ENCODE results near the gene TMOD1. TPM values are rescaled to one million over a fixed set of nuclear protein-coding genes. Genes with fewer than 3 reads are reported as not detected.

TMOD1 gene
- total RNA-seq, 3 donors from 2014 or later (not counting 1 experiment from before 2014, with no cell fraction given) = 1.9 to 3.2 (median 2.0) TPM

- Histone ChIP-seq H3K36me3 (ENCODE audit: control insufficient read depth, insufficient read depth, low read length) (no peaks in the 10 kb centered on the region), H3K27me3 (ENCODE audit: control insufficient read depth, insufficient read depth, low read length) (no peaks in the 10 kb centered on the region), H3K27ac (ENCODE audit: low read length) (no peak overlapping the region), H3K9me3 (ENCODE audit: control insufficient read depth, insufficient read depth, low read length) (no peaks in the 10 kb centered on the region), H3K4me3 (ENCODE audit: low read length) (no peak overlapping the region), H3K4me1 (ENCODE audit: control insufficient read depth, insufficient read depth, low read length) (no peaks in the 10 kb centered on the region)
- Mint-ChIP-seq H3K27ac (no peak overlapping the region), H3K9me3 (no peaks in the 10 kb centered on the region), H3K4me1 (peaks cover 0 to 6% of the 10 kb centered on the region in 2 donors), H3K4me3 (no peak overlapping the region), H3K36me3 (no peaks in the 10 kb centered on the region), H3K27me3 (ENCODE audit: low read depth in 2 of 2) (peaks cover 19 to 22% of the 10 kb centered on the region in 2 donors)
- intact Hi-C loops (cut with micrococcal nuclease) = no loop called here
- no peak for TF ChIP-seq CTCF (IDR thresholded peaks at IDR 0.05)
- DNase-seq = no peak
- WGBS (ENCODE audit: insufficient coverage) = 68% methylated on average over 3 of the region's 3 CpGs
- no peak for ATAC-seq
These were observed 60.0 kb downstream of the TMOD1 start for GRCh38 chr9:97561501-97561900.

GRCh38 chr9:97562542-97562941 lies 61.1 kb downstream of the TMOD1 start:
- ATAC-seq (no peak), DNase-seq (no peak)
- Mint-ChIP-seq H3K36me3 (no peaks in the 10 kb centered on the region), H3K4me1 (peaks cover 0 to 6% of the 10 kb centered on the region in 2 donors), H3K27me3 (ENCODE audit: low read depth in 2 of 2) (peaks cover 15 to 20% of the 10 kb centered on the region in 2 donors), H3K27ac (no peak overlapping the region), H3K9me3 (no peaks in the 10 kb centered on the region), H3K4me3 (no peak overlapping the region)
- H3K4me1 ChIP-seq (ENCODE audit: control insufficient read depth, insufficient read depth, low read length) = no peaks in the 10 kb centered on the region
- 87% methylated on average over 5 of the region's 5 CpGs for WGBS (ENCODE audit: insufficient coverage)
- intact Hi-C loops (cut with micrococcal nuclease) = no loop called here
- TF ChIP-seq CTCF (IDR thresholded peaks at IDR 0.05) = no peak
- no peak overlapping the region for H3K27ac ChIP-seq (ENCODE audit: low read length)
- H3K4me3 ChIP-seq (ENCODE audit: low read length) = no peak overlapping the region
- H3K27me3 ChIP-seq (ENCODE audit: control insufficient read depth, insufficient read depth, low read length) = no peaks in the 10 kb centered on the region
- H3K36me3 ChIP-seq (ENCODE audit: control insufficient read depth, insufficient read depth, low read length) = no peaks in the 10 kb centered on the region
- H3K9me3 ChIP-seq (ENCODE audit: control insufficient read depth, insufficient read depth, low read length) = no peaks in the 10 kb centered on the region

GRCh38 chr9:97563458-97564135 lies 62.1 kb downstream of the TMOD1 start:
- no peak for DNase-seq
- Mint-ChIP-seq H3K4me1 (peaks cover 0 to 6% of the 10 kb centered on the region in 2 donors), H3K36me3 (no peaks in the 10 kb centered on the region), H3K27ac (no peak overlapping the region), H3K9me3 (no peaks in the 10 kb centered on the region), H3K4me3 (no peak overlapping the region), H3K27me3 (ENCODE audit: low read depth in 2 of 2) (peaks cover 13 to 23% of the 10 kb centered on the region in 2 donors)
- Histone ChIP-seq H3K27me3 (ENCODE audit: control insufficient read depth, insufficient read depth, low read length) (no peaks in the 10 kb centered on the region), H3K4me1 (ENCODE audit: control insufficient read depth, insufficient read depth, low read length) (no peaks in the 10 kb centered on the region), H3K4me3 (ENCODE audit: low read length) (no peak overlapping the region), H3K9me3 (ENCODE audit: control insufficient read depth, insufficient read depth, low read length) (no peaks in the 10 kb centered on the region), H3K27ac (ENCODE audit: low read length) (no peak overlapping the region), H3K36me3 (ENCODE audit: control insufficient read depth, insufficient read depth, low read length) (no peaks in the 10 kb centered on the region)
- intact Hi-C loops (cut with micrococcal nuclease) = no loop called here
- no peak for ATAC-seq
- TF ChIP-seq CTCF (IDR thresholded peaks at IDR 0.05) = no peak
- 91% methylated on average over 13 of the region's 13 CpGs for WGBS (ENCODE audit: insufficient coverage)

Data from natural killer cell (primary cell).